Measurements from ENCODE around the gene TXNRD1.

DNA sequence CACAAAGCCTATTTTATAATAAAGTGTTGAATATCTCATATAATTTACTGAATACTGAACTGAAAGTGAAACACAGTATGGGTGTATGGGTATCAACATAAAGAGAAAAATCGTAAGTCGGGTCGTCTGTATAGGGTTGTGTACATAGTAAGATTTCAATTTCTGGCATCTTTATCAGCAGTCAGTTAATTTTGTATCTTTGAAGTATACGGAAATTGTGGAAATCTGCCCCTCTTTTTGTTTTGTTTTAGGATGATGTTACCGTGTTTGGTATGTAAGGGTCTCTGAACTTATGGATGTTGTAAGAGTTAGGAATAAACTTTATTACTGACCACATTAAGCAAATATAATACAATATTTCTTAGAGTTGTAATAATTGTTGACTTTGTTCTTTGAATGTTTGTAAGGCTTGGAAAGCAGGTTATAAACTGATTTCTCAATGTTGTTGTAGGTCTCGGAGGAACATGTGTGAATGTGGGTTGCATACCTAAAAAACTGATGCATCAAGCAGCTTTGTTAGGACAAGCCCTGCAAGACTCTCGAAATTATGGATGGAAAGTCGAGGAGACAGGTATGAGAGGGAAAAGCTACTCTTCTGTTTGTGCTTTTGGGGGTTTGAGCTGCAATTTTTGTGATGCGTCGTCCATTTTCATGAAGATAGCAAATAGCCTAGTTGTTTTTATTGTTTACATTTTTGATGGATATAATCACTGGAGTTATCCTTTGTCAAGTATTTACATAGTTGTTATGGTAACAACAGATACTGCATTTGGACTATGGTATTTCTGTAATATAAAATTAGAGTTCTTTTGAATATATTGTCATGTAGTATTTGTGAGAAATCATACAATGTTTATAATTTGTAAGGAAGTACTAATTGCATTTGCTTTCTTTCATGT, 100.0 kb downstream of the TXNRD1 start:
- TF ChIP-seq POLR2AphosphoS5 (IDR thresholded peaks at IDR 0.05; ENCODE audit: low read depth, low read length): no peak
- TF ChIP-seq TAF1 (IDR thresholded peaks at IDR 0.05; ENCODE audit: borderline replicate concordance, insufficient read depth, low read length): no peak
- TF ChIP-seq, protein P1, sequence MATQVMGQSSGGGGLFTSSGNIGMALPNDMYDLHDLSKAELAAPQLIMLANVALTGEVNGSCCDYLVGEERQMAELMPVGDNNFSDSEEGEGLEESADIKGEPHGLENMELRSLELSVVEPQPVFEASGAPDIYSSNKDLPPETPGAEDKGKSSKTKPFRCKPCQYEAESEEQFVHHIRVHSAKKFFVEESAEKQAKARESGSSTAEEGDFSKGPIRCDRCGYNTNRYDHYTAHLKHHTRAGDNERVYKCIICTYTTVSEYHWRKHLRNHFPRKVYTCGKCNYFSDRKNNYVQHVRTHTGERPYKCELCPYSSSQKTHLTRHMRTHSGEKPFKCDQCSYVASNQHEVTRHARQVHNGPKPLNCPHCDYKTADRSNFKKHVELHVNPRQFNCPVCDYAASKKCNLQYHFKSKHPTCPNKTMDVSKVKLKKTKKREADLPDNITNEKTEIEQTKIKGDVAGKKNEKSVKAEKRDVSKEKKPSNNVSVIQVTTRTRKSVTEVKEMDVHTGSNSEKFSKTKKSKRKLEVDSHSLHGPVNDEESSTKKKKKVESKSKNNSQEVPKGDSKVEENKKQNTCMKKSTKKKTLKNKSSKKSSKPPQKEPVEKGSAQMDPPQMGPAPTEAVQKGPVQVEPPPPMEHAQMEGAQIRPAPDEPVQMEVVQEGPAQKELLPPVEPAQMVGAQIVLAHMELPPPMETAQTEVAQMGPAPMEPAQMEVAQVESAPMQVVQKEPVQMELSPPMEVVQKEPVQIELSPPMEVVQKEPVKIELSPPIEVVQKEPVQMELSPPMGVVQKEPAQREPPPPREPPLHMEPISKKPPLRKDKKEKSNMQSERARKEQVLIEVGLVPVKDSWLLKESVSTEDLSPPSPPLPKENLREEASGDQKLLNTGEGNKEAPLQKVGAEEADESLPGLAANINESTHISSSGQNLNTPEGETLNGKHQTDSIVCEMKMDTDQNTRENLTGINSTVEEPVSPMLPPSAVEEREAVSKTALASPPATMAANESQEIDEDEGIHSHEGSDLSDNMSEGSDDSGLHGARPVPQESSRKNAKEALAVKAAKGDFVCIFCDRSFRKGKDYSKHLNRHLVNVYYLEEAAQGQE (IDR thresholded peaks at IDR 0.05; ENCODE audit: insufficient read depth in 1 of 2, low read depth in 2 of 2, low read length in 2 of 2): no peak

All from PFSK-1 (cell line).